GM12891 (cell line): Measurements from ENCODE around the gene TGFBR3.

ENCODE experiments used
- DNase-seq: peaks from one replicate; pipeline ENCODE4 v3.0.0; 2011; ENCODE audit warnings: low spot score; ENCODE audit not compliant: insufficient read length
- FAIRE-seq: peaks from 2 replicates; lab custom pipeline; 2011; peaks lifted over from hg19 to GRCh38; lab: Jason Lieb, UNC
- PAX5 ChIP-seq: IDR thresholded peaks from 2 replicates; pipeline ENCODE4 v1.6.1; 2011; ENCODE audit warnings: low read length, moderate library complexity, mild to moderate bottlenecking; ENCODE audit not compliant: insufficient read depth, severe bottlenecking
- POLR2A ChIP-seq: IDR thresholded peaks from 2 replicates; pipeline ENCODE4 v1.6.1; 2011; ENCODE audit warnings: low read depth, low read length, control low read depth
- POLR2AphosphoS5 ChIP-seq: IDR thresholded peaks from 2 replicates; pipeline ENCODE4 v1.6.1; 2011; ENCODE audit warnings: low read depth, low read length, control low read depth
- POU2F2 ChIP-seq: IDR thresholded peaks from 2 replicates; pipeline ENCODE4 v1.6.1; 2011; ENCODE audit warnings: low read depth, mild to moderate bottlenecking, control low read depth, low read length, moderate library complexity
- SPI1 ChIP-seq: IDR thresholded peaks from 2 replicates; pipeline ENCODE4 v1.6.1; 2011; ENCODE audit warnings: low read depth, low read length, control low read depth
- TAF1 ChIP-seq: IDR thresholded peaks from 2 replicates; pipeline ENCODE4 v1.6.1; 2011; ENCODE audit warnings: low read depth, low read length, control low read depth

TGFBR3 gene

DNA sequence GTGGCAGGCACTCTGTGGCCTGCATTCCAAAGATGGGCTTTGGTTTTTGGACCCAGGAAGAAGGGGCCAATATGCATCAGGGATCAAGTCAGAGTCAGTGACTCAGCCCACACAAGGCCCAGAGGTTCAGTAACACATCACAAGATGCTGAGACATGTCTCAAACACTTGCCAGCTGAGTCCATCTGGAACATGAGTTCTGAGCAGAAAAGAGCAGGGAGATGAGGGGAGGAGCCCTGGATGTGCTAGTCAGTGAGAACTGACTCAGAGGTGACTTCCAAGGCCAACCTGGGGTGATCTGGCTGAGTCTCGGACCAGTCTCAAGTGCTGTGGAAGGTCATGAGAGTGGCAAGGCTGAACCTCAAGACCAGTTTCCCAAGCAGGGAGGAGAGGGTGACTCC lies 235.2 kb downstream of the TGFBR3 start:
- FAIRE-seq (peak; percentile 69), DNase-seq (no peak)
- TF ChIP-seq TAF1 (no peak), SPI1 (no peak), POLR2AphosphoS5 (no peak), POLR2A (no peak), PAX5 (no peak), POU2F2 (no peak)

DNA sequence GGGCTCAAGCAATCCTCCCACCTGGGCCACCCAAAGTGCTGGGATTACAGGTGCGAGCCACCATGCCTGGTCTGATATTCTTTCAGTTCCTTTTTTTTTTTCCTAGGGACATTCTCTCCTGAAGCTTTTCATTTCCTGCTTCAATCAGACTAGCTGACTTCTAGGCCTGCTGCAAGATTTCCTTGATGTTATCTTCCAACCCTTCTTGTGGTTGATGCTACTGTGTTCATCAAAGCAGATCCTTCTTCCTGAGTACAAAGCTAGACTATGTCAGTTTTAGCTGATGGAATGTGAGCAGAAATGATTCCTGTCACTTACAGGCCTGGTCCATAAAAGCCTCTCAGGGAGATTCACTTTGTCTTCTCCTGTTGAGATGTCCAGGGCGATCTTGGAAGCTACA lies 238.9 kb downstream of the TGFBR3 start:
- FAIRE-seq: no peak
- TF ChIP-seq PAX5 (no peak), POLR2AphosphoS5 (no peak), SPI1 (peak; percentile 69)
- no peak for DNase-seq

DNA sequence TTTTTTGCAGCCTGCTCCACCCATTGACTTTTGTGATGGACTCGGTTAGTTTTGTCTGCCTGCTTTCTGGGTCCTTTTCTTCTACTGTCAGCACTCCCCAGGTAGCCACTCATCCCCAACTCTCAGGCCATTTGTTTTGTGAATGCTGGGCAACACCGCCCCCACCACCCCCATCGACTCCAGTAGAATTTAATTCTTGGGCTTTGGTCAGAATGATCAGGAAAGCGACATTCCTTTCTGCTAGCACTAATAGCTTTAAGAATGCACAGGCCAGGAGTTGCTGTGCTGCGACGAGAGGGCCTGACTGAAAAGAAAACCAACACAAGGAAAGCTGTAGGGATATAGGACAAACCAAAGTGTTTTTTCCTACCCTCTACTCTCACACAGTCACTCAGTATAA lies 240.9 kb downstream of the TGFBR3 start:
- TF ChIP-seq POLR2A: no peak
- no peak for TF ChIP-seq TAF1
- no peak for TF ChIP-seq PAX5
- no peak for TF ChIP-seq POU2F2
- no peak for DNase-seq
- FAIRE-seq: no peak

GRCh38 chr1:91643431-91643830 lies 242.5 kb downstream of the TGFBR3 start:
- no peak for TF ChIP-seq SPI1
- TF ChIP-seq TAF1: no peak
- no peak for TF ChIP-seq POU2F2
- TF ChIP-seq POLR2A: no peak
- TF ChIP-seq POLR2AphosphoS5: no peak
- no peak for TF ChIP-seq PAX5
- no peak for DNase-seq
- no peak for FAIRE-seq

DNA sequence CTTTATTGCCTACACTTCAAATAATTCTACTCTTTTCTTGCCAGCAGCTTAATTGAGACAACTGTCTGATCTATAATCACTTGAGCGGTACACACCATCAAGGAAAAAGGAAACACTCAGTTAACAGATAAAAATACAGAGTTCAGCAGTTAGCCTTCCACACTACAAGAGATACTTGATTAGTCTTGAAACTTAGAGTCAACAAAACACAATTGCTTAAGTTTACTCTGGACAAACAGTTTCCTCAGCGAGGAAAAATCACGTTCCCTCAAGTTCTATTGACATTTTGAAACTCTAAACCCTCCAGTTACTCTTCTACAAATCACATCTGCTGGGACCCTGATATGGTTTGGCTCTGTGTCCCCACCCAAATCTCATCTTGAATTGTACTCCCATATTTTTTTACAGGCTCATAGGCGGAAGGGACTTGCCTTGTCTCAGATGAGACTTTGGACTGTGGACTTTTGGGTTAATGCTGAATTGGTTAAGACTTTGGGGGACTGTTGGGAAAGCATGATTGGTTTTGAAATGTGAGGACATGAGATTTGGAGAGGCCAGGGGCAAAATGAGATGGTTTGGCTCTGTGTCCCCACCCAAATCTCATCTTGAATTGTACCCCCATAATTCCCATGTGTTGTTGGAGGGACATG lies 244.9 kb downstream of the TGFBR3 start:
- DNase-seq (no peak), FAIRE-seq (no peak)
- no peak for TF ChIP-seq POLR2A
- TF ChIP-seq POLR2AphosphoS5: no peak
- no peak for TF ChIP-seq TAF1
- no peak for TF ChIP-seq PAX5
- no peak for TF ChIP-seq SPI1
- TF ChIP-seq POU2F2: no peak

- no peak for FAIRE-seq
- no peak for DNase-seq
- TF ChIP-seq TAF1 (no peak), SPI1 (no peak), POLR2A (no peak), POU2F2 (no peak), POLR2AphosphoS5 (no peak), PAX5 (no peak)
These were observed 248.4 kb downstream of the TGFBR3 start for GRCh38 chr1:91637539-91637994.

DNA sequence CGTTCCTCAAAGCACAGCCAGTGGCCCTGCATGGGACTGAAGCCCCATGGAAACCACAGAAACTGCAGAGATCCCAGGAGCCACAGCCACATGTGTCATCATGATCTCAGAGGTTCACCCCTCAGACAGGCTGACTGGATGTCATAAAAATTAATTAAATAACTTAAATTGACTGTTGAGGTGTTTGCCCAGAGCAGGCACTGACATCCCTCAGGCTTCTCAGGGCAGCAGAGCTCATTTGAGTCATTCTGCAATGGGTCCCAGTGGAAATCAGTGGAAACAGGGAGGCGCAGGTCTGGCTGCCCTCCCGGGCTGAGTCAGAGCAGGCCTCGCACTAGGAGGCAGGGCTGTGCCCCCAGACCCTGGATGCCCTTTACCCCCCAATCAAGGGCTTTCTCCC lies 250.2 kb downstream of the TGFBR3 start:
- no peak for DNase-seq
- TF ChIP-seq SPI1 (no peak), POLR2A (no peak), PAX5 (no peak)
- no peak for FAIRE-seq

GRCh38 chr1:91633438-91633837 lies 252.5 kb downstream of the TGFBR3 start:
- TF ChIP-seq TAF1: no peak
- TF ChIP-seq POU2F2: no peak
- TF ChIP-seq SPI1: no peak
- no peak for TF ChIP-seq PAX5
- TF ChIP-seq POLR2A: no peak
- no peak for TF ChIP-seq POLR2AphosphoS5
- FAIRE-seq (no peak), DNase-seq (no peak)

DNA sequence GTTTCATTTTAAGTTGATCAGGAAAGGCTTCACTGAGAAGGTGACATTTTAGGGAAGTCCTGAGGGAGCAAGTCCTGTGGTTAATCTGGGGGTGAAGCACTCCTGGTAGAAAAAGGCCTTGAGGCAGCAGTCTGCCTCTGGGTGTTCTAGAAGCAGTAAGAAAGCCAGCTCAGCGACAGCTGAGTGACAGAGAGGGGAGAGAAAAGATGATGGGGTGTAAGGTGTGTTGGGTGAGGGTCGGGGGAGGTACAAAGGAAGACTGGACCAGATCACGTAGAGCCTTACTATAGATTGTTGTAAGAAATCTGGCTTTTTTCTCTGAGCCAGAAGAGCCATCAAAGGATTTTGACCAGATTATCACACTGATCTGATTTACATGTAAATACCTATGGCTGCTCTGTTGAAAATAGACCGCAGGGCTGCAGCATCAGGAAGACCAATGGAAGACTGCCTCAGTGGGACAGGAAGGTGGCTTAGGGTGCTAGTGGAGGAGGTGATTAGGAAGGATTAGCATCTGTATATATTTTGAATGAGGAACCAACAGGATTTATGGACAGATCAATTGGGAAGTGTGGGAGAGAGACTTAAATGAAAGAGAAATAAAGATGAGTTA lies 254.1 kb downstream of the TGFBR3 start:
- TF ChIP-seq PAX5 (no peak), SPI1 (no peak), POLR2A (no peak), POU2F2 (no peak), POLR2AphosphoS5 (no peak), TAF1 (no peak)
- no peak for FAIRE-seq

GRCh38 chr1:91630803-91631202 lies 255.1 kb downstream of the TGFBR3 start:
- FAIRE-seq: no peak
- TF ChIP-seq SPI1 (no peak), POU2F2 (no peak), TAF1 (no peak), PAX5 (no peak), POLR2A (no peak), POLR2AphosphoS5 (no peak)

More for the DNA sequence above, 254.1 kb downstream of the TGFBR3 start:
- DNase-seq: no peak

More at GRCh38 chr1:91630803-91631202, 255.1 kb downstream of the TGFBR3 start:
- no peak for DNase-seq
